Measurements from ENCODE around the gene R3HDML. TPM values are rescaled to one million over a fixed set of nuclear protein-coding genes. Genes with fewer than 3 reads are reported as not detected.
A peak's percentile ranks its signal among the peaks of the same experiment; 100 is the strongest.
"Not testable (repeated sequence)": the region's sequence is repeated elsewhere in the genome, so short reads cannot be mapped to it uniquely, and the experiment has no call there.

R3HDML gene
- total RNA-seq, 4 donors from 2014 or later, result not detected

DNA sequence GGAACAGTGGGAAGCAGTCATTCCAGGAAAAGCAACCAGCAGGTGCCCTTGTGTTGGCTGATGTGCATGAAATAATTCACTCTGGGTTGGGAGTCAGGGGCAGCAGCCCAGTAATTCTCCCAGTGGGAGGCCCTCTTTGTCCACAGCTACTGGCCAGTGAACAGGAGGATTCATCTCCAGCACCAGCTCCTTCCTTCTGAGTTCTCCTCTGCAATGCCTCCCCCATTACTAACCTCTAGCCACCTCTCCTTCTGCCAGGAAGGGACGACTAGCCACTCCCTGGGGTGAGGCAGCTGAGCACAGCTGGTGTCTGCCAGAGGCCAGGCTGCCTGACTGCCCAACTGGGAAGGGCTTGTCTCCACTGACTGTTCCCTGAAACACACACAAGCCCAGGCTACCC is 12.5 kb upstream of the R3HDML start:
- peak in 2 of 3 donors; percentile 60 to 70 for DNase-seq
- Histone ChIP-seq H3K9me3 (no peaks in the 10 kb centered on the region), H3K27ac (peak overlapping the region in 1 of 4 donors; percentile 11), H3K4me1 (peaks cover 0 to 6% (median 3%) of the 10 kb centered on the region in 4 donors), H3K4me3 (no peak overlapping the region), H3K27me3 (no peaks in the 10 kb centered on the region), H3K36me3 (no peaks in the 10 kb centered on the region)
- TF ChIP-seq POLR2A (IDR thresholded peaks at IDR 0.05), result no peak
- TF ChIP-seq, protein P1, sequence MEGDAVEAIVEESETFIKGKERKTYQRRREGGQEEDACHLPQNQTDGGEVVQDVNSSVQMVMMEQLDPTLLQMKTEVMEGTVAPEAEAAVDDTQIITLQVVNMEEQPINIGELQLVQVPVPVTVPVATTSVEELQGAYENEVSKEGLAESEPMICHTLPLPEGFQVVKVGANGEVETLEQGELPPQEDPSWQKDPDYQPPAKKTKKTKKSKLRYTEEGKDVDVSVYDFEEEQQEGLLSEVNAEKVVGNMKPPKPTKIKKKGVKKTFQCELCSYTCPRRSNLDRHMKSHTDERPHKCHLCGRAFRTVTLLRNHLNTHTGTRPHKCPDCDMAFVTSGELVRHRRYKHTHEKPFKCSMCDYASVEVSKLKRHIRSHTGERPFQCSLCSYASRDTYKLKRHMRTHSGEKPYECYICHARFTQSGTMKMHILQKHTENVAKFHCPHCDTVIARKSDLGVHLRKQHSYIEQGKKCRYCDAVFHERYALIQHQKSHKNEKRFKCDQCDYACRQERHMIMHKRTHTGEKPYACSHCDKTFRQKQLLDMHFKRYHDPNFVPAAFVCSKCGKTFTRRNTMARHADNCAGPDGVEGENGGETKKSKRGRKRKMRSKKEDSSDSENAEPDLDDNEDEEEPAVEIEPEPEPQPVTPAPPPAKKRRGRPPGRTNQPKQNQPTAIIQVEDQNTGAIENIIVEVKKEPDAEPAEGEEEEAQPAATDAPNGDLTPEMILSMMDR (IDR thresholded peaks at IDR 0.05), result no peak

DNA sequence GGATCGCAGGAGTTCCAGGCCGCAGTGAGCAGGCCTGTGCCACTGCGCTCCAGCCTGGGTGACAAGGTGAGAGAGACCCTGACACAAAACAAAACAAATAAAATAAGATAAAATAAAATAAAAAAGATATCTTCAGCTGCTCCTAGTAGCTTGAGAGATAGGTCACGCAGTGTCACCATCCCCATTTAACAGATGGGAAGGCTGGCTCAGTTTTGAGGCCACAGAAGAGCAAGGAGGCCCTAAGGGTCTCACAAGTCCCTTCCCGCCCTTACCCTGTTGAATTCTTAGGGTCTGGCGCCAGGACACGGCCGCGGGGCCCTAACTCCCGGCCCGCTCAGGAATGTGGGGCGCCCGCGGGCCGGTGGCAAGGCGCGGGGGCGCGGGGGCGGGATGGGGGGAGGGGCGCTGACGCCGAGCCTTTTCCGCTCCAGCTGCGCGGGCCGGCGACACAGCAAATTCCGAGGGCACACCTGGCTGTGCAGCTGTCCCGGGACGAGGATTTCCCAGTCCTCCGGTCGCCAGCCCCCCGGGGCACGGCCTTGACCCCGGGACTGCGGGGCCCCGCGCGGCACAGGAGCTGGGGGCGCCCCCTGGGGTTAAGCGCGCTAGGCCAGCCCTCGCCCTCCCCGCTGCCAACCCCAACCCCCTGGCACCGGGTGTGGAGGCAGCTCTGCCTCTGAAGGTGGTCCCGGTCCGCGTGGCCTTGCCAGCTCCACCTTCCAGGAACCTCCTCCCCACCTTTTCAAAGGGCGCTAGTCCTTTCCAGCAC is 10.3 kb upstream of the R3HDML start:
- no peak for DNase-seq
- no peaks in the 10 kb centered on the region for H3K36me3 ChIP-seq
- no peaks in the 10 kb centered on the region for H3K27me3 ChIP-seq
- H3K4me3 ChIP-seq, result peak overlapping the region; percentile 24 to 53 (median 33)
- TF ChIP-seq, protein P1 (IDR thresholded peaks at IDR 0.05), result no peak
- TF ChIP-seq POLR2A (IDR thresholded peaks at IDR 0.05), result no peak
- H3K27ac ChIP-seq, result no peak overlapping the region
- no peaks in the 10 kb centered on the region for H3K9me3 ChIP-seq
- peaks cover 0 to 6% (median 3%) of the 10 kb centered on the region in 4 donors for H3K4me1 ChIP-seq

DNA sequence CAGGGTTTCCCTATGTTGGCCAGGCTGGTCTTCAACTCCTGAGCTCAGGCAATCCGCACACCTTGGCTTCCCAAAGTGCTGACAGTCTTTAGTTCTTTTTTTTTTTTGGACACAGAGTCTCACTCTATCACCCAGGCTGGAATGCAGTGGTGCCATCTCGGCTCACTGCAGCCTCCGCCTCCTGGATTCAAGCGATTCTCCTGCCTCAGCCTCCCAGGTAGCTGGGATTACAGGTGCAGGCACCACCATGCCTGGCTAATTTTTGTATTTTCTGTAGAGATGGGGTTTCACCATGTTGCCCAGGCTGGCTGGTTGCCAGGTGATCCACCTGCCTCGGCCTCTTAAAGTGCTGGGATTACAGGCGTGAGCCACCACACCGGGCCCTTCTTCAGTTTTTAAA is 9.1 kb upstream of the R3HDML start:
- H3K36me3 ChIP-seq, H3K27ac ChIP-seq, H3K4me1 ChIP-seq, H3K27me3 ChIP-seq, H3K9me3 ChIP-seq, H3K4me3 ChIP-seq, DNase-seq: not testable (repeated sequence)

DNA sequence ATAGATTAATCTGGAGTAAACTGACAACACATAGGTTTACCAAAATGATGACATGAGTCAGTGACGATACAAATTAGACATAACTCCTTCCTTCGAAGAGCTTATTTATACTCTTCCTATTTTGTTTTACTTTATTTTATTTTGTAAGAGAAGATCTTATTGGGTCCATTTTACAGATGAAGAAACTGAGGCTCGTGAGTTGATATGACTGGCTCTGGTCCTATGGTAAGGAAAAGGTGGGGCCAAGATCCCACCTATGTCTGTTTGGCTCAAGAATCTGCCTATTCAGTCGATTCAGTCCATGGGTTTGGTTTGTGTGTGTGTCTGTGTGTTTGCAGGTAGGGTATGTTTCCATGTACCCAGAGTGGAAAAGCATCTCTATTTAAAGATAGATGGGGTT is 8.4 kb upstream of the R3HDML start:
- H3K4me3 ChIP-seq, result no peak overlapping the region
- H3K36me3 ChIP-seq, result no peaks in the 10 kb centered on the region
- TF ChIP-seq POLR2A (IDR thresholded peaks at IDR 0.05), result no peak
- TF ChIP-seq, protein P1 (IDR thresholded peaks at IDR 0.05), result no peak
- no peak for DNase-seq
- peaks cover 0 to 6% (median 3%) of the 10 kb centered on the region in 4 donors for H3K4me1 ChIP-seq
- H3K27ac ChIP-seq, result no peak overlapping the region
- H3K27me3 ChIP-seq, result no peaks in the 10 kb centered on the region
- no peaks in the 10 kb centered on the region for H3K9me3 ChIP-seq

DNA sequence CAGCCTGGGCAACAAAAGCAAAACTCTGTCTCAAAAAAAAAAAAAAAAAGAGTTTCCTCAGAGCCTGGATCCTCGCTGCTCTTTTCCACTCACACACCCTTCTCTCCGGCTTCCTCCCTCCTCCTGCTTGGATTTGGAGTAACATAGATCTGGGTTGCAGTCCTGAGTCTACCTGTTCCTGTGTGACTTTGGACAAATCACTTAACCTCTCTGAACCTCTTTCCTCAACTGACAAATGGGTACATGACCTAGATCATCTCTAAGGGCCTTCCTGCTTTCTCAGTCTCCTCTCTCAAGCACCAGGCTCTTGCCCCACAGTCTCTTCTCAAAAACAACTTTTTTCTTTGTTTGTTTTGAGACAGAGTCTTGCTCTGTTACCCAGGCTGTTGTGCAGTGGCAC is 5.6 kb upstream of the R3HDML start:
- TF ChIP-seq, protein P1 (IDR thresholded peaks at IDR 0.05), result no peak
- no peak for TF ChIP-seq POLR2A (IDR thresholded peaks at IDR 0.05)

DNA sequence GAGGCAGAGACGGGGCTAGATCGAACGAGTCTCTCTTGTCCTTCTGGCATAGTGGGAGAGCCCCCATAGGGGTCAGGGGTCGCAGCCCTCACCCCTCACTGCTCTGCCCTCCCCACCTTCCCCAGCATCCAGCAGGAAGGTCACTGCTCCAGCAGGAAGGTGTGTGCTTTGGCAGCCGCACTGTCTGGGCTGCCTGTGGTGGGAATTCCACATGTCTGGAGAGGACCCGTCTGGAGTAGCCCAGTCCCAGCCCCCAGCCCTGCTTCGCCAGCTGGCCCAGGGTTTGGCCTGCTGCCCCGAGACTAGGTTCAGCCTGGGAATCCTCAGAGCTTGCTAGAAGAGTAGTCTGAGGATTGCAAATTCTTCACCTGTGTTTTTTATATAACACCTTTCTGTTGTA is 2.5 kb upstream of the R3HDML start:
- H3K9me3 ChIP-seq, result no peaks in the 10 kb centered on the region
- no peak for DNase-seq
- no peaks in the 10 kb centered on the region for H3K36me3 ChIP-seq
- TF ChIP-seq, protein P1 (IDR thresholded peaks at IDR 0.05), result no peak
- no peak for TF ChIP-seq POLR2A (IDR thresholded peaks at IDR 0.05)
- no peaks in the 10 kb centered on the region for H3K27me3 ChIP-seq
- H3K4me1 ChIP-seq, result no peaks in the 10 kb centered on the region
- no peak overlapping the region for H3K27ac ChIP-seq
- H3K4me3 ChIP-seq, result no peak overlapping the region

More for the DNA sequence above, 5.6 kb upstream of the R3HDML start:
- Histone ChIP-seq H3K4me3 (no peak overlapping the region), H3K27ac (no peak overlapping the region), H3K9me3 (no peaks in the 10 kb centered on the region), H3K36me3 (no peaks in the 10 kb centered on the region), H3K27me3 (no peaks in the 10 kb centered on the region), H3K4me1 (peaks cover 0 to 6% (median 3%) of the 10 kb centered on the region in 4 donors)
- no peak for DNase-seq

Data from Peyer's patch (tissue), 4 donors.